SH-SY5Y (cell line): ENCODE results near the gene UBXN7.

Experiments
- GATA2 ChIP-seq: IDR thresholded peaks from 2 replicates; pipeline ENCODE4 v1.6.1; 2011; ENCODE audit warnings: mild to moderate bottlenecking, low read depth, low read length
- GATA3 ChIP-seq: IDR thresholded peaks from 2 replicates; pipeline ENCODE4 v1.6.1; 2011; ENCODE audit warnings: low read depth, mild to moderate bottlenecking, low read length, moderate library complexity

The UBXN7 gene

DNA sequence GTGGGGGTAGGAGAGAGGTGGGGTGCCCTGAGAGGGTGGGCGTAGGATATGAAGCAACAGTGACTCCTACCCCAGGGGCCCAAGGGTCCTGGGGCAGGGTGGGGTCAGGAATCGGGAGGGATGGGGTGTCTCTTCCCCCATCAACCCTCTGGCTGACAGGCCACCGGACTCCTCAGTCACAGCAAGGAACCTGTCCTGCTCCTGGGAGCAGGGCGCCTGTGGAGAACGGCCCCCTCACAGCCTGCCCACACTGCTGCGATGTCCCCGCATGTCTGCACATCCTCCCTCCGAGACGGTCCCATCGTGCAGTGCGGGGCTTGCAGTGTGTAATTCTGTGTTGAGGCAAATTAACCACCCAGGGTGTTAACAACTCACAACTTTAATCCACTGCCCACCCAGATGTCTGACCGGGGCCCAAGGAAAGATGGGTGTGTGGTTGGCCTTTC, 96.7 kb downstream of the UBXN7 start:
- no peak for TF ChIP-seq GATA2
- no peak for TF ChIP-seq GATA3

DNA sequence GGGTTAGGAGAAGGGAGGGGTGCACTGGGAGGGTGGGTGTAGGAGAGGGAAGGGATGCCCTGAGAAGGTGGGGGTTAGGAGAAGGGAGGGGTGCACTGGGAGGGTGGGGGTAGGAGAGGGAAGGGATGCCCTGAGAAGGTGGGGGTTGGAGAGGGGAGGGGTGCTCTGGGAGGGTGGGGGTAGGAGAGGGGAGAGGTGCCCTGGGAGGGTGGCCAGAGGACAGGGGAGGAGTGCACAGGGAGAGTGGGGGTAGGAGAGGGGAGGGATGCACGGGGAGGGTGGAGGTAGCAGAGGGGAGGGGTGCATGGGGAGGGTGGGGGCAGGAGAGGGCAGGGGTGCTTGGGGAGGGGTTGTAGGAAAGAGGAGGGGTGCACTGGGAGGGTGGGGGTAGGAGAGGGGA, 97.2 kb downstream of the UBXN7 start:
- no peak for TF ChIP-seq GATA2
- TF ChIP-seq GATA3, result no peak

DNA sequence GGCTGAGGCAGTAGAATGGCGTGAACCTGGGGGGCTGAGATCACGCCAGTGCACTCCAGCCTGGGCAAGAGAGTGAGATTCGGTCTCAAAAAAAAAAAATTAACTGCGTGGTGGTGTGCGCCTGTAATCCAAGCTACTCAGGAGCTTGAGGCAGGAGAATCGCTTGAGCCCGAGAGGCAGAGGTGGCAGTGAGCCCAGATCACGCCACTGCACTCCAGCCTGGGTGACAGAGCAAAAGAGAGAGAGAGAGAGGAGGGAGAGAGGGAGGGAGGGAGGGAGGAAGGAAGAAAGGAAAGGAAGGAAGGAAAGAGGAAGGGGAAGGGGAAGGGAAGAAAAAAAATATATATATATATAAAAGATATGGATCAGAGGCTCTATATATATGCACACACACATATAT, 100.1 kb downstream of the UBXN7 start:
- TF ChIP-seq GATA3 (no peak), GATA2 (no peak)

DNA sequence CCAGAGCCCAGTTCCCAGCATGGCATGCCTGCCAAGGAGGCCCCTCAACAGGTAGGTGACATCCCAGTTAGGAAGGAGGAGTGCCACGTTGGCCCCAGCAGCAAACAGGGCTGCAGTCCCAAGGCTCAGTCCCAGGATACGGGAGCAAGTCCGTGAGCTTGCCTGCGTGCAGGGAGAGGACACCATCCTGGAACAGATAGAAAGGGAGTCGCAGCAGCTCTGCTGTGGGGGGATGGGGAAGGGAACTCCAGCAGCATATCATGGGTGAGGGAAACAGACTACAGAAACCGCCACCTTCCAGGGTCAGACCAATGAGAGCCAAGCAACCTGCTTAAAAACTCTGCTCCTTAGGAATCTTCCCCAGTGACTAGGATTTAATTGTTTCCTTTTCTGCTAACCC, 104.8 kb downstream of the UBXN7 start:
- TF ChIP-seq GATA3 (no peak), GATA2 (no peak)

DNA sequence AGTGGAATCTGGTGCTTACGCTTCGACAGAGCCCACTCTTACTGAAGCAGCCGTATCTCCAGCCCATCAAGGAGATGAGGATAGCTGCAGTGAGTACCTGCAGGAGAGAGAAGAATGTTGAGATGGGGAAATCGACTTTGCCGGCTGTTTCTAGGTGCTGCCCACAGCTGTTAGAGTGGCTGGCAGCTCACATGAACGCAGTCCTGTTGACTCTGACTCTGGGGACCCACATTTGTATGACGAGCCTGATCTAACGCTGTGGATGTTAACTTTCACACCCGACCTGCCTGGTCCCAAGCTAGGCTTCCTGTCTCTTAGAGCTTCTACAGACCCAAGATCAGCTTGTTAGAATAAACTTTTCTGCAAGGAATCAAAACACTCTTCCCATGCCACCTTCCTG, 105.3 kb downstream of the UBXN7 start:
- no peak for TF ChIP-seq GATA3
- no peak for TF ChIP-seq GATA2

DNA sequence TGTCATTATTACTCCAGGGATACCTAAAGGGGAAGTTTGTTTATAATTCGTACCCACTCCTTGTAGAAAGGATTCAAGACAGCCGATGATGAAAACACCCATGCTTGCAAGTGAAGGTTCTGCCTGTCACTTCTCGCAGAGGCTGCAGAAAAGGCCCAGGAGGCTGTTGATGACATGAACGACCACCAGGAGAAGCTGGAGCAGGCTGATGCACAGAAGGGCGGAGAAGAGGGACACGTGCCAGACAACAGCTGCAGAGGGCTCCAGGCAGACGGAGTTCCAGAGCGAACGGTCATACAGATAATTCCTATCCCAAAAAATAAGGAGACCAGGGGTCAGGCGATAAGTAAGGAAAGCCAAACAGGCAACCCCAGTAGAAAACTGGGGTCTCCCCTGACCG, 108.5 kb downstream of the UBXN7 start:
- TF ChIP-seq GATA2 (no peak), GATA3 (no peak)

DNA sequence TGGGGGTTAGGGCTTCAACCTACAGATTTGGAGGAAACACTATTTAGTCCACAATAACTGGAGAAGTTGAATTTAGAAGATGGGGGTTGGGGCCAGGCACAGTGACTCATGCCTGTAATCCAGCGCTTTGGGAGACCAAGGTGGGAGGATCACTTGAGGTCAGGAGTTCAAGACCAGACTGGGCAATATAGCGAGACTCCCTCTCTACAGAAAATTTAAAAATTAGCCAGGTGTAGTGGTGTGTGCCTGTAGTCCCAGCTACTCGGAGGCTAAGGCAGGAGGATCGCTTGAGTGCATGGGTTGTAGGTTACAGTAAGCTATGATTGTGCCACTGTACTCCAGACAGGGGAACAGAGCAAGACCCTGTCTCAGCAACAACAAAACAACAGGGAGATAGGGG, 109.2 kb downstream of the UBXN7 start:
- TF ChIP-seq GATA2 (no peak), GATA3 (no peak)

DNA sequence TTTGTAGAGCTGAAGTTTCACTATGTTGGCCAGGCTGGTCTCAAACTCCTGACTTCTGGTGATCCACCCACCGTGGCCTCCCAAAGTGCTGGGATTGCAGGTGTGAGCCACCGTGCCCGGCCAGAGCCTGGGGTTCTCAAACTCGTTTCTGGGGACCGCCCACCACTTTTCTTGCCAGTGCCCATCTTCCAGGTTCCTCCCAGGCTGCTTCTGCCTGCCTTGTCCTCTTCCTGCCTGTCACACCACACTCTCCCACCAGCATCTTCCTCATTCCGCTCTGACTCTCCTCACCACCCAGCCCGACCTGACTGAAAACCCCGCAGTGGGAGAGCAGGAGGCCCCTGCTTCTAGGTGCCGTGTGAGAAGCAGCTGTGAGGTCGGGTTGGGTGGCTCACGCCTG, 111.1 kb downstream of the UBXN7 start:
- no peak for TF ChIP-seq GATA3
- TF ChIP-seq GATA2, result no peak

DNA sequence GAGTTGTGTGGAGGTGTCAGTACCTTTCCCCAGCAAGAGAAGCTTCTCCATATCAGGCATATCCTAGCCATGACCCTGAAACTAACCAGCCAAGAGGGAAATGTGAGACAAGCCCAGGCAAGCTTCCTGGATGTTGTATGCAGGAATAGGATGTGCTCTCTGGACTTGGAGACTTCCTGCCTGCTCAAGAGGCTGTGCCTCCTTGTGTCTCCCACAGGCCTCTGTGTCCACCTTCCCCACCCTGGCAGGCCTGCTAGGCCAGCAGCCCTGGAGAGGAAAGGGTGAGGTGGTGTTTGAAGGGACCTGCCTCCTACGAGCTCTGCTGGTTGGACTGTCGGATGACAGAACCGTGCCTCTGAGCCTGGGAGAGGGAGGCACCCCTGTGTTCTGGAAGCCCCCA, 112.1 kb downstream of the UBXN7 start:
- TF ChIP-seq GATA3 (no peak), GATA2 (no peak)

DNA sequence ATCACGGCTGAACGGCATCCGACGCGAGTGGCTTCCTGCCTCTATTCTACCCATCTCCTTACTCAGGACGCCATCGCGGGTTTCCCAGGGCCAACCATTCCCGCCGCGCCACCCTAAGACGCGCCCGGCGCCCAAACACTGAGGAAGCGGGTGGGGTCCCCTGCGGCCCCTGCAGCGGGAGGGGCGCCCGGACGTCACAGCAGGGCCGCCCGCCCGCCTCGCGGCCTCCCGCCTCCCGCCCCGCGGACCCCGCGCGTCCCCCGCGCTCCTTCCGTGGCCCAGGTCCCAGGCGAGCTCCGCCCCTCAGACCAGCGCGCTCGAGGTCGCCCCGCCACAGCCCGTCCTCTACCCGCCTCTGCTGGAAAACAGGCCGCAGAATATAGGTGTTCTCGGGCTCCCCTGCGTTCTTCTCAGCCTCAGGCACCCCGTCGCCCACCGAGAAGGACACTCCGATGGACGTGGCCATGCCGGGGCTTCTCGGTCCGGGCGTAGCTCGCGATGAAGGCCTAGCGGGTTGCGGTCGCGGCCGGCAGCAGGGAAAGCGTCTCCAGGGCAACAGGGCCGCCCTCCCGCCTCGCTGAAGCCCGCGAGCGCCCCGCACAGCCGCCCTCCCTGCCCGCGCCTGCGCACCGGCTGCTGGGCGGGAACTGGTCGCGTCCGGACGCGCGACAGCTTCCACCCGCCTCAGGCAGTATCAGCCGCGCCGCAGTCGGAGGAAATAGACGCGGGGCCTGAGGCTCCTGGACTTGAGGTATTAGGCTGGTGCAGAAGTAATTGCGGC, 114.3 kb downstream of the UBXN7 start, which contains the start of gene DYNLT2B:
DYNLT2B (minus strand) TSS at position 554 of the 781 bp plus-strand sequence; CDS start at position 466, 88 bp downstream.
- no peak for TF ChIP-seq GATA2
- no peak for TF ChIP-seq GATA3

DNA sequence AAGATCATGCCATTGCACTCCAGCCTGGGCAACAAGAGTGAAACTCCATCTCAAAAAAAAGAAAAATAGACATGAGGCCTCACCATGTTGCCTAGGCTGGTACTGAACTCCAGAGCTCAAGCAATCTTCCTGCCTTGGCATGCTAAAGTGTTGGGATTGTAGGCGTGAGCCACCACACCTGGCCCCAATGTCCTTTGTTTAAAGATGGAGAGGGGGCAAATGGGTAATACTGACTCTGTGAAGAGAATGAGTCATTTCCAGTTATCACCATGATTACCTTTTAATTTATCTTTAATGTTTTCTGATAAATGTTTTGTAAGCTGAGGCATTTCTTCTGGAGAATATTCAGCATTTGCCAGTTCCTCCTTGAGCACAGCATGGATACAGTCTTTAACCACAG, 116.4 kb downstream of the UBXN7 start:
- TF ChIP-seq GATA3, result no peak
- TF ChIP-seq GATA2, result no peak

DNA sequence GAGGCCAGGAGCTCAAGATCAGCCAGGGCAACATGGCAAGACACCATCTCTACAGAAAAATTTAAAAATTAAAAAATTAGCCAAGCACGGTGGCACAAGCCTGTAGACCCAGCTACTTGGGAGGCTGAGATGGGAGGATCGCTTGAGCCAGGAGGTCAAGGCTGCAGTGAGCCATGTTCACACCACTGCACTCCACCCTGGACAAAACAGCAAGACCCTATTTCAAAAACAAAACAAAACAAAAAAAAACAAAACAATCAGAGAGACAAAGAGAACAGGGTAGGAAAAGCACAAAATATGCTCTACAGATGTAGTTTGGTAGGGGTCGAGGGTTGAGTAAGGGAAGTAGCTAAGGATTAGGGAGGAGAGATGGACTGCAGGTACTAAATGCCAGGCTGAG, 117.6 kb downstream of the UBXN7 start:
- no peak for TF ChIP-seq GATA2
- TF ChIP-seq GATA3, result no peak

DNA sequence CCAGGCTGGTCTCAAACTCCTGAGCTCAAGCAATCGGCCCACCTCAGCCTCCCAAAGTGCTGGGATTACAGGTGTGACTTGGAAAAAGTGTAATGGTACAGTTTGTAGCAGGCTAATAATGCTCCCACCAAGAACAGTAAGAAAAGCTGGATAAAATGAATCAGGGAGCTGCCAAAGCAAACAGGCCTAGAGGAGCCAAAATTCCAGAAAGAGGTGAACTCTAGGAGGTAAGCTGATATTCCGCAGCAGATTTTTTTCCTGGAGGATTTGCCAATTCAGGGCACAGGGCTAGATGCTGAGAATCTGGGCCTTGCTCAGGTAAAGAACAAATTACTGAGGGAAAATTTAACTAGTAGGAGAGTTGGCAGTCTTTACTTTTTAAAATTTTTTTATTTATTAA, 133.7 kb downstream of the UBXN7 start:
- no peak for TF ChIP-seq GATA2
- no peak for TF ChIP-seq GATA3
